IPS-15b (cell line): Measurements from ENCODE around the gene SCUBE1.

ENCODE experiments used
- H3K27me3 ChIP-seq: one replicate; pipeline ENCODE4 v1.6.1; 2013; ENCODE audit warnings: low read length; ENCODE audit not compliant: control insufficient read depth, insufficient read depth
- H3K36me3 ChIP-seq: one replicate; pipeline ENCODE4 v1.6.1; 2013; ENCODE audit warnings: low read length; ENCODE audit not compliant: control insufficient read depth, insufficient read depth
- H3K4me1 ChIP-seq: one replicate; pipeline ENCODE4 v1.6.1; 2013; ENCODE audit warnings: mild to moderate bottlenecking, low read length; ENCODE audit not compliant: control insufficient read depth, insufficient read depth
- H3K4me3 ChIP-seq: one replicate; pipeline ENCODE4 v1.5.1; 2013; ENCODE audit warnings: low read depth, low read length
- H3K9ac ChIP-seq: one replicate; pipeline ENCODE4 v1.6.1; 2013; ENCODE audit warnings: low read depth, mild to moderate bottlenecking, low read length
- H3K9me3 ChIP-seq: one replicate; pipeline ENCODE4 v1.6.1; 2013; ENCODE audit warnings: mild to moderate bottlenecking, low read length; ENCODE audit not compliant: control insufficient read depth, insufficient read depth

SCUBE1 gene

GRCh38 chr22:43297270-43298061 is 45.7 kb downstream of the SCUBE1 start:
- no peaks in the 10 kb centered on the region for H3K36me3 ChIP-seq
- no peaks in the 10 kb centered on the region for H3K9me3 ChIP-seq
- no peak overlapping the region for H3K4me3 ChIP-seq
- no peak overlapping the region for H3K9ac ChIP-seq
- no peaks in the 10 kb centered on the region for H3K4me1 ChIP-seq
- H3K27me3 ChIP-seq: no peaks in the 10 kb centered on the region

- no peak overlapping the region for H3K9ac ChIP-seq
- H3K4me1 ChIP-seq: no peaks in the 10 kb centered on the region
Measured at GRCh38 chr22:43296276-43296902, 46.8 kb downstream of the SCUBE1 start.

GRCh38 chr22:43295660-43296059 is 47.5 kb downstream of the SCUBE1 start:
- H3K36me3 ChIP-seq: peaks cover 3% of the 10 kb centered on the region
- no peaks in the 10 kb centered on the region for H3K27me3 ChIP-seq
- no peak overlapping the region for H3K4me3 ChIP-seq
- H3K9ac ChIP-seq: no peak overlapping the region
- no peaks in the 10 kb centered on the region for H3K9me3 ChIP-seq
- H3K4me1 ChIP-seq: no peaks in the 10 kb centered on the region

More at GRCh38 chr22:43296276-43296902, 46.8 kb downstream of the SCUBE1 start:
- Histone ChIP-seq H3K9me3 (no peaks in the 10 kb centered on the region), H3K36me3 (no peaks in the 10 kb centered on the region), H3K4me3 (no peak overlapping the region), H3K27me3 (no peaks in the 10 kb centered on the region)

- H3K36me3 ChIP-seq: peaks cover 4% of the 10 kb centered on the region
- no peak overlapping the region for H3K4me3 ChIP-seq
- no peak overlapping the region for H3K9ac ChIP-seq
- H3K4me1 ChIP-seq: no peaks in the 10 kb centered on the region
- no peaks in the 10 kb centered on the region for H3K9me3 ChIP-seq
- no peaks in the 10 kb centered on the region for H3K27me3 ChIP-seq
Measured at GRCh38 chr22:43295173-43295572, 48.0 kb downstream of the SCUBE1 start.

GRCh38 chr22:43293655-43294392 is 49.3 kb downstream of the SCUBE1 start:
- no peak overlapping the region for H3K9ac ChIP-seq
- H3K4me1 ChIP-seq: no peaks in the 10 kb centered on the region
- H3K9me3 ChIP-seq: no peaks in the 10 kb centered on the region
- H3K4me3 ChIP-seq: no peak overlapping the region
- peaks cover 4% of the 10 kb centered on the region for H3K36me3 ChIP-seq
- H3K27me3 ChIP-seq: no peaks in the 10 kb centered on the region

GRCh38 chr22:43293259-43293654 is 49.9 kb downstream of the SCUBE1 start:
- Histone ChIP-seq H3K9me3 (no peaks in the 10 kb centered on the region), H3K4me1 (no peaks in the 10 kb centered on the region), H3K4me3 (no peak overlapping the region), H3K9ac (no peak overlapping the region), H3K36me3 (peaks cover 4% of the 10 kb centered on the region), H3K27me3 (no peaks in the 10 kb centered on the region)

- H3K9me3 ChIP-seq: no peaks in the 10 kb centered on the region
- no peaks in the 10 kb centered on the region for H3K4me1 ChIP-seq
- H3K27me3 ChIP-seq: no peaks in the 10 kb centered on the region
- H3K36me3 ChIP-seq: peaks cover 4% of the 10 kb centered on the region
- no peak overlapping the region for H3K9ac ChIP-seq
- H3K4me3 ChIP-seq: no peak overlapping the region
Measured at GRCh38 chr22:43292630-43293018, 50.5 kb downstream of the SCUBE1 start.

- Histone ChIP-seq H3K36me3 (peaks cover 4% of the 10 kb centered on the region), H3K9me3 (no peaks in the 10 kb centered on the region), H3K4me3 (no peak overlapping the region), H3K9ac (no peak overlapping the region), H3K4me1 (no peaks in the 10 kb centered on the region), H3K27me3 (no peaks in the 10 kb centered on the region)
Measured at GRCh38 chr22:43291381-43291780, 51.8 kb downstream of the SCUBE1 start.

- Histone ChIP-seq H3K36me3 (peaks cover 4% of the 10 kb centered on the region), H3K4me3 (no peak overlapping the region), H3K9me3 (no peaks in the 10 kb centered on the region), H3K27me3 (no peaks in the 10 kb centered on the region), H3K4me1 (no peaks in the 10 kb centered on the region), H3K9ac (no peak overlapping the region)
Measured at GRCh38 chr22:43289976-43290721, 53.0 kb downstream of the SCUBE1 start.

- H3K9ac ChIP-seq: no peak overlapping the region
- no peaks in the 10 kb centered on the region for H3K27me3 ChIP-seq
- H3K4me3 ChIP-seq: no peak overlapping the region
- H3K4me1 ChIP-seq: no peaks in the 10 kb centered on the region
- no peaks in the 10 kb centered on the region for H3K9me3 ChIP-seq
- peaks cover 4% of the 10 kb centered on the region for H3K36me3 ChIP-seq
Measured at GRCh38 chr22:43289531-43289963, 53.6 kb downstream of the SCUBE1 start.

GRCh38 chr22:43288807-43289420 is 54.3 kb downstream of the SCUBE1 start:
- peaks cover 4% of the 10 kb centered on the region for H3K36me3 ChIP-seq
- no peak overlapping the region for H3K4me3 ChIP-seq
- no peaks in the 10 kb centered on the region for H3K27me3 ChIP-seq
- H3K4me1 ChIP-seq: no peaks in the 10 kb centered on the region
- H3K9ac ChIP-seq: no peak overlapping the region
- no peaks in the 10 kb centered on the region for H3K9me3 ChIP-seq
